NCI-H2227 treated with DMSO at 0.1 percent for 48 hours (cell line): ENCODE measurements around the gene PPP2R1B.
A peak's percentile ranks its signal among the peaks of the same experiment; 100 is the strongest.
"Not testable (repeated sequence)": the region's sequence is repeated elsewhere in the genome, so short reads cannot be mapped to it uniquely, and the experiment has no call there.

Source experiments
- DNase-seq: peaks from one replicate; lab custom pipeline; 2025; lab: John Stamatoyannopoulos, UW

PPP2R1B gene

DNA sequence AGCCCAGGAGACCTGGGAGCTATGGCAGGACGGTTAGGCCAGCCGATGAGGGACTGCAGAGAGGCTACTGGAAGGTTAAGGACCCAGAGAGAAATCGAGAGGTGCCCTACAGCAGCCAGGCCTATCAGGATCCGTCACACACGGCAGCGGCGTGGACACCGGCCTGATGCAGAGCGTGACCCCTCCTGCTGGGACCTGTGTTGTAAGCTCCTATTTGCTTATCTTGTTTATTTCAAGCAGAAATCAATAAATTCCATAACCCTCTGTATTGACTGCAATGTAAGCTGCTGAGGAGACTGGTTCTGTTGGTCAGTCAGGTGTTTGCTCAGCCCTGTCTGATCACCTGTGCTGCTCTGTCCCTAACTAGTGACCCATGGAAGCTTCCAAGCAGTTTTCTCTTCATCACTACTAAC lies 39.9 kb downstream of the PPP2R1B start:
- DNase-seq: no peak

DNA sequence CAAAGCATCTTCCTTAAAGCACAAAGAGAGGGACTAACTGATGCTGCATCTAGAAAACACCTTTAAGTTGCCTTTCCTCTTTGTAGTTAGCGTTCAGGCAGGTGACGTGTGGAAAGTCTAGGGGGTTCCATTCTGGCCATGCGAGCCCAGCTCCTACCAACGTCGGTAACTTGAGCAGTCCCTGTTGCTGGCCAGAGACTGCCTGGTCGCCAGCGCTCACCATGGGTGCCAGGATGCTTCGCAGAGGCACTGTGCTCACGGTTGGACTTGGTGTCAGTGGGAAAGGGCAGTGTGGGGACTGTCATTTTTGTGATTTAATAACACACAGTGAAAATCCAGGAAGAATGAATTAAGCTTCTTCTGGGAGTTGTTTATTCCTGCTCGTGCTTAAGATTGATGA lies 40.6 kb downstream of the PPP2R1B start:
- DNase-seq: no peak

DNA sequence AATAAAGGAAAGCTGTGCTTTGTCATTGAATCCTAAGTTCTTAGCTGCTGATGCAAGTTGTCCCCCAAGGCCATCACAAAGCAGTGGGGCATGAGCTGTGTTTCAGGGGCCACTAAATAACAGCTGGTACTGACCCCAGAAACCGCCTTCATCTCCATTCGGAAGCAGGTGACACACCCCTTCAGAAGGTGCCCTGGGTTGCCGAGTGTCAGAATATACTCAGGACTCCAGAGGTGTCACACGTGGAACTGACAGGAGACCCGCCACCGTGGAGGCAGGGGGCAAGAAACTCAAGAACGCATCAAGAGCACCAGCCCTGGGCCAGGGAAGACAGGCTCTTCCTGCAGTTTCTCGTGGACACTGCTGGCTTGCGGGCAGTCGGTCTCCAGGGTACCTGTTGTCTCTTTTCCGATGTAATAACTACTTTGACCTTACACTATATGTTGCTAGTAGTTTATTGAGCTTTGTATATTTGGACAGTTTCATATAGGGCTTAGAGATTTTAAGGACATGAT lies 41.5 kb downstream of the PPP2R1B start:
- no peak for DNase-seq

DNA sequence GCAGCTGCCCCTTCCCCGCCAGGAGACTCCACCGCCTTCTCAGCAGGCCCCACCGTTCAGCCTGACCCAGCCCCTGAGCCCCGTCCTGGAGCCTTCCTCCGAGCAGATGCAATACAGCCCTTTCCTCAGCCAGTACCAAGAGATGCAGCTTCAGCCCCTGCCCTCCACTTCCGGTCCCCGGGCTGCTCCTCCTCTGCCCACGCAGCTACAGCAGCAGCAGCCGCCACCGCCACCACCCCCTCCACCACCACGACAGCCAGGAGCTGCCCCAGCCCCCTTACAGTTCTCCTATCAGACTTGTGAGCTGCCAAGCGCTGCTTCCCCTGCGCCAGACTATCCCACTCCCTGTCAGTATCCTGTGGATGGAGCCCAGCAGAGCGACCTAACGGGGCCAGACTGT lies 42.6 kb downstream of the PPP2R1B start:
- DNase-seq: no peak

DNA sequence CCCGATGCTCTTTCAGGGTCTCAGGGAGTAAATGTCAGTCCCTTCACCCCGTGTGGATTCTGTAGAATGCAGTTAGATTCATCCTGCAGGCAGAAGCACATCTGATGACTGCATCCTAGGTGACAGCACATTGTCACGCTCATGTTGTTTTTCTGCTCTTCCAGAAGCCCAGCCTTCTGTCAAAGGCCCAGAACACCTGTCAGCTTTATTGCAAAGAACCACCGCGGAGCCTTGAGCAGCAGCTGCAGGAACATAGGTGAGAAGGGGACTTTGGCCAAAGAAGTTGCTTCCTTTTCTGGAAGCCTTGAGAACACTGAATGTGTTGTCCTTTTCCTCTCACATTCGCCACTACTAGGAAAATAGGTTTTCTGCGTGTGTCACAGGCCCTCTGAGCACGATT lies 43.7 kb downstream of the PPP2R1B start:
- no peak for DNase-seq

DNA sequence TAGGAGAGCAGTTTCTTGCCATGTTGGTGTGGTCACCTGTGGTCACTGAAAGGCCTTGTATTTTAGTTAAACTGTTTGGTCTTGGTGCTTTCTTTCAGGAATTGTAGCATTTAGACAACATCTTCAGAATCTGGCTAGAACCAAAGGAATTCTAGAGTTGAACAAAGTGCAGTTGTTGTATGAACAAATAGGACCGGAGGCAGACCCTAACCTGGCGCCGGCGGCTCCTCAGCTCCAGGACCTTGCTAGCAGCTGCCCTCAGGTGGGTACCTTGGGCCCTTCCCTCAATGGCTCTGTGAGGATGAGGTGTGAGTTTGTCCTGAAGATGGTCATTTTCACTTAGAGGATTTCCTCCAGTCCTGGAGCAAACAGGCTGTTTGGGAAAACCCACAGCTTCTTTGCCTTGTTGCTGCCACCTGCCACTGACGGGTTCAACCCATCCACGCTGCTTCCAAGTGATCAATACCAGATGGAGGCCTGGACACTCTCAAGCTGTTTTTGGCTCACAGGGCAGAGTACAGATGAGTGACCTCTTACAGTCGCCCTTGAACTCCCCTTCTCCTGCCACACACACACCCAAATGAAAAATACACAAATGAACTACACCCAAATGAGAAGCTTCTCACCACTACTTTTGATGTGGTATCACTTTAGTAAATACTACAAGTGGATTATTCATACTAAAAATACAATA lies 45.2 kb downstream of the PPP2R1B start:
- DNase-seq: no peak

DNA sequence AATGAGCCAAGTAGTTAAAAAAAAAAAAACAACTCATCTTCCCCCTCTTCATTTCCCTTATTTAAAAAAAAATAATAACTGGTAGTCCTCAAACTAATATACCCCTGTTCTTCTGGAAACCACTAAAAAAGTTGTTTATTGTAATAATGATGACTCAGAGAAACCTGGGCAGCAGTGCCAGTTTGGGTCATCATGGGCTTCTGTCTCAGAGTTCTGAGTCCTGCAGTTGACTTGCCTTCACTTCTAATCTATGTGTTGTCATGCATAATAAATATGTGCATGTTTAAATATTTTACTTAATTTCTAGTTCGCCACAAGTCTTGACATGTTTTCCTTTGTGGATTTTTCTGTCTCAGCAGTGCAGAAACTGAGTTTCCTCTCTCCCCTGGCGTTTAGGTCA lies 46.8 kb downstream of the PPP2R1B start:
- no peak for DNase-seq

DNA sequence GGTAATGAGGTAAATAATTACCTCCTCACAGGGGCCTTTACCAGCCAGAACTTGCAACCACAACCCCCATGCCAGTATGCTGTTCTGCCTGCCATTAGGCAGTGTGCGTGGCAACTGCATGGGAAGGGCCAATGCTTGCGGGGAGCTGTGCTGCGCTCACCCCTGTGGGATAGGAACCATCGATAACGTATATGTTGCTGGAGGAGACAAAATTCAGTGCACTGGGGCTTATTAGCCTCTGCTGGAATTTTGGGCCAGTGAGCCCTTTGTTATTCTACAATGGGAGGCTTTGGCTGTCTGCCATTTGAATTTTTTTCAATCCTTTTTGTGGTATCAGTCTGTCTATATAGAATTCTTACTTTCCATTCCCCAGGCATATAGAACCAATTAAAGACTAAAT lies 47.3 kb downstream of the PPP2R1B start:
- no peak for DNase-seq

DNA sequence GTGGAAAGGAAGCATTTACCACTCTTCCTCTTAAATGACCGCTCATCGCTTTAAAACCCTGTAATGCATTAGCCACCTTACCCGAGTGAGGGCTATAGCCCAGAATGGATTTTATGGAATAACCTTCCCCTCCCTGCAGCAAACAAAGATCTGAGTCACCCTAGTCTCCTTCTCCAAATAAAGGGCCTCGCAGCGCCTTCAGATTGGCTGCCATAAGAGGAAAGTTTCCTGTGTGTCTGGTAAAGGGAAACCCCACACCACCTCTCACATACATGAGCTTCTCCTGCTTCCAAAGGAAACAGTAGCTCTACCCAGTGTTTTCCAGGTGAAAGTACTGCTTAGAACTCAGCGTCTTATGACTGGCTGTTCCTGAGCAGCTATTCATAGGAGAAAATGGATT lies 47.8 kb downstream of the PPP2R1B start:
- DNase-seq: no peak

DNA sequence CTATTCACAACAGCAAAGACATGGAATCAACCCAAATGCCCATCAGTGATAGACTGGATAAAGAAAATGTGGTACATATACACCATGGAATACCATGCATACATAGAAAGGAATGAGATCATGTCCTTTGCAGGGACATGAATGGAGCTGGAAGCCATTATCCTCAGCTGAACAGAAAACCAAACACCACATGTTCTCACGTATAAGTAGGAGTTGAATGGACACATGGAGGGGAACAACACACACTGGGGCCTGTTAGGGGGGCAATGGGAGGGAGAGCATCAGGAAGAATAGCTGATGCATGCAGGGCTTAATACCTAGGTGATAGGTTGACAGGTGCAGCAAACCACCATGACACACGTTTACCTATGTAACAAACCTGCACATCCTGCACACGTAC lies 48.5 kb downstream of the PPP2R1B start:
- DNase-seq: not testable (repeated sequence)

DNA sequence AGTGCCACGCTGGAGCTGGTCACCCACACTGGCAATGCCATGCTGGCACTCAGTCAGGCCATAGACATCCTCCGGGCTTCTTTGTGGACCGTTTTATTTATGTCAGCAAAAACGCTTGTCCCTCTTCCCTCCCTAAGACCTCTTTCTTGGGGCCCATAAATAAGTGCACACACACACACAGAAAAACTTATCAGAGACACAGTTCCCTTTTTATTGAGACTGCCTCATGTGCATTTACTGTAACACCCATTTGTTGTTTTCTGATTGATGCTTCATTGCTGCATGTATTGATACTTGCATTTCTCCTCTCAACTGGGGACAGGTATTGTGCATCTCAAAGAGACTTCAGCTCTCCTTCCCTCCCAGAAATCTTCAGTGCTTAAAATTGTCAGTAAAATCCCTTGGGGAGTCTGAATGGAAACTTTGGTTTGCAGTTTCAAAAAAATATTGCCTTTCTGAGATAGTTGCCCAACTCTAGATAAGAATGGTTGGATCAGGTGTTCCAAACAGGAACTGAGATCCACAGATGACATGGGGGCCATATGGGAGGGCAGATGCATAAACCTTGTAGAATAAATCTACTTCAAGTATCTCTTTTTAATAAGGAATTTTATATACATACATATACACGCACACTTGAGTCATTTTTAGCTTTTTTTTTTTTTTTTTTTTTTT lies 50.9 kb downstream of the PPP2R1B start:
- no peak for DNase-seq

DNA sequence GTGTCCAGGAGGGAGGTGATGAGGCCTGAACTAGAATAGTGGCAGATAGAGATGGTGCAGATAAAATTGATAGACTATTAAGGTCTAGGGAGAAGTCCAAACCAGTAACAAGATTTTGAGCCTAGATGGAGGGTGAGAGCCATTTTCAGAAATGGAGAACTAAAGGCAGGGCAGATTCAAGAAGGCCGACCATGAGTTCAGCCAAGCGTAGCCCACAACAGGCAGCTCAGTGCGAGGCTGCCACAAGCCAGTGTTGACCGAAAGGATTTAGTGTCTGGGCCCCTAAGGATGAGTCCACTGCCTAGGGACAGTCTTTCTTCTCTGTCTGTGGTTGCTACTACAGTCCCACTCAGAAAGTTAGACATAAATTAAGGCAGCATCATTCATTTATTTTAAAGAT lies 51.7 kb downstream of the PPP2R1B start:
- DNase-seq: no peak

DNA sequence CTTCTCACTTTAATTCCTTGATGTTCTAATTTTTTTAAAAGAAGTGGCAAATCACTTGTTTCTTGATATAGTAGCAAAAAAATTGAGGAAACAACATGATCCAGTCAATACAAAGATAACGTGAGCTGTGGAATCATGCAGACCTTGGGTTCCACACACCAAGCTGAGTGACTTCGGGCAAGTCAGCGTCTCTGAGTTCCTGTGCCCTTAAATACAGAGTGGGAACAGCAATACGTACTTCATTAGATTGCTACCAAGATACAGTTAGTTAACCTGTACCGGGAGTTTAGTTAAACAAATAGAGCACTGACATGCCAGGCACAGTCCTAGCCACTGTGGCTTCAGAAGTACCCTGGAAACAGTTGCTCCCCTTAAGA lies 58.5 kb downstream of the PPP2R1B start:
- DNase-seq: no peak

DNA sequence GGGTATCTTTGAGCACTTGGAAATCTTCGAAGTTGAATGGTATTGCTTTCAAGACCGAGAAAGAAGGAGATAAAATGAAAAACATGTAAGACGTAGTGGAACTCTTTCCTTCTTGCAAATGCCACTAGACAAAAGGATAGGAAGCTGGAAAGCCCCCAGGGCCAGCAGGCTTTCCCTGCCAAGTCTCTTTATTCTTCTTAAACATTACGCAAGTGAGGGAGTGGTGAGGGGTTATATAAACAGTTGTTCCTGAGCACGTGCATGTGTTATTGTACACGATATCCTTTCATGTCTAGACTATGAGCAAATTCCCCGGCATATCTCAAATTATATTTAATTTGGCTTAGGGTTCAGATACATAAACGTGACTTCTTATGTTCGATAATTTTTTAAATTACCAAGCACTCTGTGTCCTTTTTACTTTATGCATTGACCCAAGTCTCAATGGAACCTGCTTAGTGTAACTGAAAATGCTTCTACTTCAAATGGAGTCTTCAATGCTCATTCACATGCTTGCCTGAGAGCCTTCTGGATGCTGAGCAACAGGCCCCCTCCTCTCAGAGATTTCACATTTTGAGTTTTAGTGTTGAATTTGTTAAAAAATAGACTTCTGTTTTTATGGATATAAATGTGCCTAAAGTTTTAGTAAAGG lies 59.0 kb downstream of the PPP2R1B start:
- DNase-seq: no peak

DNA sequence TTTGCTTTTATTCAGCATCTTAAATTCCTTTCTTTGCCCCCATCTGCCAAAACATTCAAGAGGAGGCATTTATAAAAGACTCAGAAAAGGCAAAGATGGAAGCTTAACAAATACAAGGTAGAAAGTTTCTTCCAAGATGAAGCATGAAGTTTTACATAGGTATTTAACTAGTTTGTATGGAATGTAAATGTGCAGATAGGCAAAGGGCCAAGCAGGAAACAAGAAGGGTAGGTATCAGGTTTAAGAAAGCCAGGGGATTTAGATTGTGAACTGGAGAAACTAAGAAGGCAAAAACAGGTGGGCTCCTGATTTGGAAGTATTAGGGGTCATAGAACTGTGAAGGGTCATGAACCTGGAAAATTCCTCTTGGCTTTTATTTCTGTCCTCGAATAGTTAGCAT lies 62.6 kb downstream of the PPP2R1B start:
- DNase-seq: no peak

DNA sequence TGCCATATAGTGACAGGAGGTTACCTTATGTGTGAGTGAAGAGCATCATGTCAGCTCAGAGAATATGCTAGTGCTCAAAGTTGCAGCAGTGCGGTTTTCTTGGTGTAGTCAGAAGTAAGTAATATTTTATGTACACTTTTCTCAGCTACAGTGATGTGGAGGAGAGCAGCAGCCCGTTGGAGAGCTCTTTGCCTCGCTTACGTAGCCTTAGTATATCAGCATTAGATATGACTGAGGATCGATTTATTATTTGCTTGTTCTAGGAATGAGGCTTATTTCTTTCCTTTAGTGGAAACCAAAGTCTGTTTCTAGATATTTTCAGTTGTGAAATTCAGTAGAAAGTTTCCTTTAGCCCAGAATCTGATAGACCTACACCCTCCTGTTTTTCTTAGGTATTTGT lies 63.6 kb downstream of the PPP2R1B start:
- DNase-seq: no peak

DNA sequence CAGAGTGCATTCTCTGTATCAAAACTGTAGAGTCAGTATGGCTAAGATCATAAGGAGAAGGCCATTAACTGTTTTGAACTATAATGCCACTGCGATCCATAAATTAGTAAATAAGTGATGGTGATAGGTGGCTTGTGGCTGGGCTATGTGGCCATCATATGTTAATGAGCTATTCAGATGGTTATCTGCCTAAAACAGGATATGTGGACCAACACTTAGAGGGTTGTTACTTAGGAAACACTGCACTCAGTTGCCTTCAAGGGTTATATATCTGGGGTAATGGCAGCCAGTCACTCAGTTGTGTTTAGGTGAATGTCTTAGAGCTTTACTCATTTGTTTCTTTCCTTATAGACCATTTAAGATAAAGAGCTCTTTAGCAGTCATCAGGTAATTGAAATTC lies 66.0 kb downstream of the PPP2R1B start:
- DNase-seq: no peak

DNA sequence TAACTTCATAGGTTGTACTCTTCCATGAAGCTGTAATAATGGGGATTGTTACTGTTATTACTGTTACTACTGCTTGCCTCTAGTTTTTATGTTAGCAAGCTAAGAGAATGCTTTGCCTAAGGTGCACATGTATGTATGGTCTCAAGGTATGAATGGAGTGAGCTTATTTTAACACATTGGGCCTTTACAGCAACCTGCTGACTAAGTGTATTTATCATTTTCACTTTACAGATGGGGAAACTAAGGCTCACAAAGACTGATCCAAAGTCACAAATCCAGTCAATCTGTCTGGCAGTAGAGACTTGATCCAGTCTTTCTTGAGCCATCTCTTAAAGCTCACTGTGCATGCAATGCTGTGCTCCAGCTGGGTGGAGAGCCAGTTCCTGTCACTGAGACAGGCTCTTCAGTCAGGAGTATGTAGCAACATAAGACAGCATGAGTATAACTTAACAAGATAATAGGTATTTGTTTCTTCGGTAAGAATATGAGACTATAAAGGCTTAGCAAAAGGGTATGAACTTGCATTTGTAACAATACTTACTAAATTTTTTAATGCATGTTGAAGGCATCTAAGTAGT lies 66.5 kb downstream of the PPP2R1B start:
- no peak for DNase-seq

DNA sequence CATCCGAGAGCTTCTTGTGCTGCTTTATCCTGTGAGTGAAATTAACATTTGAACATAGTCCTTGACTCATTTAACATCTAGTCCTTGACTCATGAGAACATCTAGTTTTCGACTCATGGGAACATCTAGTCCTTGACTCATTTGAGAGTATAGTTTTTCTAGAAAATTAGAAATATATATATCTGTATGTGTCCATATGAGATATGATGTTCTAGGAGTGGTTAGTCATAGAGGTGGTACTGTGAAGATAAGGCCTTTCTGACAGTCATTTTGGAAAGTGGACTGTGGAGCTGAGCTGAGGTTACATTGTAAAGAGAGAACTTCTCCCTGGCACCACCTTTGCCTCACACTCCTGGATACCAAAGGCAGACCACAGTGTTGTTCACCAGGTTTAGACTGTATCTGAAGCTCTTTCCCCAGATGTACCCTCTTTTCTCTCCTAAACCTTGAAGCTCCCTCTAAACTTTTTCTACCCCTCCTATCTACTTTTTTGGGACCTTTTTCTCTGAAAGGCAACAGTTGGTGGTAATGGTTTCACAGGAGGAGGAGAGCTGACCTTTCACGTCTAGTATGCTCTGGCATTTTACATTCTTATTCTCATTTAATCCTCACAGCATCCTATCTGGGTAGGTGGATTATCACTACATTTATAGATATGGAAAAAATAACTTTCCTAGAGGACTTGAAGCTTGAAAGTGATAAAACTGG lies 67.2 kb downstream of the PPP2R1B start:
- no peak for DNase-seq

DNA sequence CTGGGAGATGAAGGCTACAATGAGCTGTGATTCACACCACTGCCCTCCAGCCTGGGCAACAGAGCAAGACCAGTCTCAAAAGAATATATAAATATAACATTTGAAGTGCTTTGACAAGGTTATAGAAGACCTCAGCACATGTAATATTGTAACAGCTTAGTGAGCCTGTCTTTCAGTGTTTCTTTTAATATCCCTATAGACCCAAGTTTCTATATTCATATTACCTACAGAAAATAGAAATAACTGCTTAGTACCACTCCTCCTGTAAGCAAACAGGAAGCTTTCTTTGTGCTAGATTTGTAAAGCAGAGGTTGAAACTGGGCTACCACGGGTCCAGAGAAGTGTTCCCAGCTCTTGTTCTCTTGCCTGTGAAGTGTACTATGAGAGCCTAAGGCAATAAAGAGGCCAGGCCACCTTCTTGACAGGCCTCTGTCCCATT lies 68.2 kb downstream of the PPP2R1B start:
- no peak for DNase-seq

DNA sequence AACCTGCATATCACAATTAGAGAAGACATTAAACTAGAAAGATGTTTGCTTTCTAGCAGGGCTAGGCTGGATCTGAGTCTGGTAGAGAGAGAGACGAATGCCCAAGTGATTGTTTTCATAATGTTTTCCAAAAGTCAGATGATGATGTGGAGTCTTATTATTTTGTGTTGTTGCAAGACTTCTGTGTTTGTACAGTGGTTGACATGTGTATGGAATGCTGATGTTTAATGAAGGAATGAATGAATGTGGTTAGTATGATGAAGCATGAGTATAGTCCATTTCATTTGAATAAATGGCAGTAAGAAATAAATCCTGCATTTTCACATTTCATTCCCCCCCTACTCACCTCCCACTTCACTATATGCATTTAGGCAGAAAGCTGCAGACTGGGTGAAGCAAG lies 69.6 kb downstream of the PPP2R1B start:
- no peak for DNase-seq

DNA sequence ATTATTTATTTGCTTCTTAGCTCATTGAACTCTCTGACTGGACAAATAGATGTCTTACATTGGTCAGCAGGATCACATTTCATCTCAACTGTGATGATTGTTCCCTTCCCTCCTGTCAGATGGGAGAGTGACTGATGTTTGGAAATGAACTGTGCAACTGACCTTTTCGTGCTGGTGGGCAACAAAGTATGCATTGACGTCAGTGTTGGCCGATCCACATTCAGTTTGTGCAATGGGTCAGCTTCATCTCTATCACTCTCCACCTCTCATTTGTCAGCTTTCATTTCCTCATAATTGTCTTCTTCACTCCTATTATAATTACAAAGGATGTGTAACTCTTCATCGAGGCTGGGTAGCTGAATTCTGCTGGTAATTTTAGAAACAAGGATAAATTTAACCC lies 71.3 kb downstream of the PPP2R1B start:
- DNase-seq: peak; percentile 81
